IPS-18a (cell line): ENCODE measurements around the gene STIM1.
"Not testable (repeated sequence)": the region's sequence is repeated elsewhere in the genome, so short reads cannot be mapped to it uniquely, and the experiment has no call there.

Source experiments
- H3K27ac ChIP-seq: one replicate; pipeline ENCODE4 v1.5.1; 2013; ENCODE audit warnings: low read length
- H3K27me3 ChIP-seq: one replicate; pipeline ENCODE4 v1.6.1; 2013; ENCODE audit warnings: mild to moderate bottlenecking, low read length; ENCODE audit not compliant: control insufficient read depth, insufficient read depth
- H3K36me3 ChIP-seq: one replicate; pipeline ENCODE4 v1.6.1; 2013; ENCODE audit warnings: low read depth, low read length; ENCODE audit not compliant: control insufficient read depth
- H3K4me1 ChIP-seq: one replicate; pipeline ENCODE4 v1.6.1; 2013; ENCODE audit warnings: low read depth, low read length; ENCODE audit not compliant: control insufficient read depth
- H3K4me3 ChIP-seq: one replicate; pipeline ENCODE4 v1.5.1; 2013; ENCODE audit warnings: low read length
- H3K9ac ChIP-seq: one replicate; pipeline ENCODE4 v1.6.1; 2013; ENCODE audit warnings: mild to moderate bottlenecking, low read length, moderate library complexity
- H3K9me3 ChIP-seq: one replicate; pipeline ENCODE4 v1.6.1; 2013; ENCODE audit warnings: low read depth, low read length; ENCODE audit not compliant: control insufficient read depth

The STIM1 gene

GRCh38 chr11:4027746-4028145, 172.3 kb downstream of the STIM1 start:
- H3K4me3 ChIP-seq = no peak overlapping the region
- no peaks in the 10 kb centered on the region for H3K4me1 ChIP-seq
- H3K36me3 ChIP-seq = no peaks in the 10 kb centered on the region
- H3K9me3 ChIP-seq = peaks cover 2% of the 10 kb centered on the region
- no peak overlapping the region for H3K9ac ChIP-seq
- H3K27ac ChIP-seq = no peak overlapping the region
- H3K27me3 ChIP-seq = no peaks in the 10 kb centered on the region

GRCh38 chr11:4030197-4030596, 174.7 kb downstream of the STIM1 start:
- Histone ChIP-seq H3K9ac (no peak overlapping the region), H3K9me3 (peaks cover 2% of the 10 kb centered on the region), H3K27ac (no peak overlapping the region)

GRCh38 chr11:4032097-4032496, 176.6 kb downstream of the STIM1 start:
- Histone ChIP-seq H3K36me3 (no peaks in the 10 kb centered on the region), H3K9me3 (no peaks in the 10 kb centered on the region), H3K9ac (no peak overlapping the region), H3K27ac (no peak overlapping the region), H3K27me3 (no peaks in the 10 kb centered on the region), H3K4me3 (no peak overlapping the region), H3K4me1 (no peaks in the 10 kb centered on the region)

More at GRCh38 chr11:4030197-4030596, 174.7 kb downstream of the STIM1 start:
- no peaks in the 10 kb centered on the region for H3K27me3 ChIP-seq
- no peaks in the 10 kb centered on the region for H3K4me1 ChIP-seq
- H3K4me3 ChIP-seq = no peak overlapping the region
- no peaks in the 10 kb centered on the region for H3K36me3 ChIP-seq

- no peaks in the 10 kb centered on the region for H3K27me3 ChIP-seq
- H3K9me3 ChIP-seq = no peaks in the 10 kb centered on the region
- no peak overlapping the region for H3K4me3 ChIP-seq
- no peak overlapping the region for H3K9ac ChIP-seq
- H3K36me3 ChIP-seq = no peaks in the 10 kb centered on the region
- H3K27ac ChIP-seq = no peak overlapping the region
- H3K4me1 ChIP-seq = no peaks in the 10 kb centered on the region
Measured at GRCh38 chr11:4035985-4036384, 180.5 kb downstream of the STIM1 start.

DNA sequence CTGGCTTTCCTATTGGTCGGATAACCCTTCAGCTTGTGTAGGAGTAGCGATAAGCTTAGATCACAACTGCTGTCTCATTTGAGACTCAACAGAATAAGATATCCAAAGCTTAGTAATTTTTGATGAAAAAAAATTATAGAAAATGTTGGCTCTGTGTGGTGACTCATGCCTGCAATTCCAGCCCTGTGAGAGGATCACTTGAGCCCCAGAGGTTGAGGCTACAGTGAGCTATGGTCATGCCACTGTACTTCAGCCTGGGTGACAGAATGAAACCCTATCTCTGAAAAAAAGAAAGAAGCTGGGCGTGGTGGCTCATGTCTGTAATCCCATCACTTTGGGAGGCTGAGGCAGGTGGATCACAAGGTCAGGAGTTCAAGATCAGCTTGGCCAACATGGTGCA, 183.5 kb downstream of the STIM1 start:
- no peak overlapping the region for H3K9ac ChIP-seq
- no peaks in the 10 kb centered on the region for H3K9me3 ChIP-seq
- H3K4me3 ChIP-seq = no peak overlapping the region
- no peak overlapping the region for H3K27ac ChIP-seq
- H3K36me3 ChIP-seq = no peaks in the 10 kb centered on the region
- H3K27me3 ChIP-seq = no peaks in the 10 kb centered on the region
- no peaks in the 10 kb centered on the region for H3K4me1 ChIP-seq

DNA sequence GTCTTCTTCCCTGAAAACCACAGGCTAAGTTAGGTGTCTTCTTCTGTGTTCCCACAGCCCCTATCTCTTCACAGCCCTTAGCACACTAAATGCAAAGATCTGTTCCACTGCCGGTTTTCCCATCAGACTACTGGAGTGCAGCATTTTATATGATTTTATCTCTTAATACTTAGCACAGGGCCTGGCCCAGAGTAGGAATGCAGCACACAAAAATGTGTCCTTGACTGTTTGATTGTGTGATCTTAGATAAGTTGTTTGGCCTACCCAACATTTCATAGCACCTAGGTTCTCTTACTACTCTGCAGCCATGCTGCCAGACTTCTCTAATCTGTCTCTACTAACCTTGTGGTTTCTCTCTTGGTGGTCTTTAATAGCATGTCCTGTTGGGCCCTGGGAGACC, 185.0 kb downstream of the STIM1 start:
- Histone ChIP-seq H3K36me3 (no peaks in the 10 kb centered on the region), H3K4me3 (no peak overlapping the region), H3K9ac (no peak overlapping the region), H3K4me1 (no peaks in the 10 kb centered on the region), H3K9me3 (no peaks in the 10 kb centered on the region), H3K27ac (no peak overlapping the region), H3K27me3 (no peaks in the 10 kb centered on the region)

DNA sequence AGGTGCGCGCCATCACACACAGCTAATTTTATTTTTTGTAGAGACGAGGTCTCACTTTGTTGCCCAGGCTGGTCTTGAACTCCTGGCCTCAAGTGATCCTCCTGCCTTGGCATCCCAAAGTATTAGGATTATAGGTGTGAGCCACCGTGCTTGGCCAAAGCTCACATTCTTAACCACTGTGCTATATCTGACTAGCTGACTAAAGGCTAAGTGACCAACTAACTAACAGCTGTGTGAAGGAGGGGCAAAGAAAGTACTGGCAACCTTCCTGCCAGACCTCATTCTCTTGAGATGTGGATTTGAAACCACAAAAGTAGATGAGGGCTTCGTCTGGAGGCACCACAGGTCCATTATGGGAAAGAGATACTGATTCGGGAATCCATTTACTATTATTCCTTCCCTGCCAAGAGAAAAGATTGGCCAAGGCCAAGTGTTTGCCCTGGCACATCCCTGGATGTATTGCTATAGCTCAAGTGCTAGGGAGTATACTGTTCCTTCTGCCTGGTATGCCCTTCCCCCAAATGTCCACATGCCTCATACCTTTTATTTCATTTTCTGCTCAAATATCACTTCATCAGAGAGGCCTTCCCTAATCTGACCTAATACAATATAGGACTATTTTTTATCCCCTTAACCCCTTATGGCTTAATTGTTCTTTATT, 186.4 kb downstream of the STIM1 start:
- no peaks in the 10 kb centered on the region for H3K4me1 ChIP-seq
- no peak overlapping the region for H3K27ac ChIP-seq
- no peak overlapping the region for H3K4me3 ChIP-seq
- no peaks in the 10 kb centered on the region for H3K27me3 ChIP-seq
- H3K36me3 ChIP-seq = no peaks in the 10 kb centered on the region
- H3K9me3 ChIP-seq = no peaks in the 10 kb centered on the region
- no peak overlapping the region for H3K9ac ChIP-seq

DNA sequence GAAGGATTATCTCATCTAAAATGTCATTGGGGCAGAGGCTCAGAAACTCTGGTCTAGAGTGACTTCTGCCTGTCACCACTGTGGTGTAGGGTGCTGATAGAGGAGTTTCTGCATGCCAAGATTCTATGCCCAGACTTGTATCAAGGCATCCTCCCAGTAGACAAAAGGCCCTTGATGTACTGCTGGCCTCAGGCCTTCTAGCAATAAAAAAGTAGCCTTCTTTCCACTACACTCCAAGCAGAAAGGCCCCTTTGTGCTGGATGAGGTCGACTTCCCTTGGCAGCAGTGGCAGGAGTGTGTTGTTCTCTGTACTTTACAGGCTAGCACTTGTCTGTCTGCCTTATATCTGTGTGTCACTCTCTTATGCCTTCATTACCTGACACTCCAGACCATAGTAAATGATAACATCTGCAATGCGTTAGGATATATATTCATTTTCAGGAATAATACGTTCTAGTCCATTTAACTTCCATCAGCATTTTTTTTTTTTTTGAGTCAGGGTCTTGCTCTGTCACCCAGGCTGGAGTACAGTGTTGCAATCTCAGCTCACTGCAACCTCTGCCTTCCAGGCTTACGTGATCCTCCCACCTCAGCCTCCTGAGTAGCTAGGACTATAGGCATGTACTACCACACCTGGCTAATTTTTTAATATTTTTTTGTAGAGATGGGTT, 189.6 kb downstream of the STIM1 start:
- no peaks in the 10 kb centered on the region for H3K9me3 ChIP-seq
- no peaks in the 10 kb centered on the region for H3K36me3 ChIP-seq
- no peaks in the 10 kb centered on the region for H3K27me3 ChIP-seq
- H3K9ac ChIP-seq = no peak overlapping the region
- H3K4me1 ChIP-seq = no peaks in the 10 kb centered on the region
- H3K4me3 ChIP-seq = no peak overlapping the region
- H3K27ac ChIP-seq = no peak overlapping the region

DNA sequence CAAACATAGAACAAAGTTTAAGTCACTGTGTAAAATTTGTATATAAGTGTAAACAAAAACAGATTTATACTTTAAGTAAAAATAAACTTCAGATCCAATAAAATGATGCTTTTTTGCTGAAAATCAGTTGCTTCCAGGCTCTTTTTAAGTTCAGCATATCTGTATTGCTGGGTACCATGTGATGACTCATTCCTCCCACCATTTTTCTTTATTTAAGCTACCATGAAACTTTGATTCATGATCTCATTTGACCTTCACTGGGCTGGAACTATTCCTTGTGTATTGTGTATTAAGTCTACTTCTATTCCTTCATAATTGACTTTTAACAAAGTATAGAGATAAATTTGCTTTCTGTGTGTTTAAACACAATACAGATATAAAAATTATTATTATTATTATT, 192.9 kb downstream of the STIM1 start:
- Histone ChIP-seq H3K27ac (no peak overlapping the region), H3K9ac (no peak overlapping the region), H3K9me3 (no peaks in the 10 kb centered on the region), H3K27me3 (no peaks in the 10 kb centered on the region), H3K4me3 (no peak overlapping the region), H3K36me3 (no peaks in the 10 kb centered on the region), H3K4me1 (no peaks in the 10 kb centered on the region)

GRCh38 chr11:4049006-4049405, 193.5 kb downstream of the STIM1 start:
- Histone ChIP-seq H3K4me1 (no peaks in the 10 kb centered on the region), H3K27ac (no peak overlapping the region), H3K4me3 (no peak overlapping the region), H3K9me3 (no peaks in the 10 kb centered on the region), H3K9ac (no peak overlapping the region), H3K27me3 (no peaks in the 10 kb centered on the region), H3K36me3 (no peaks in the 10 kb centered on the region)

- no peak overlapping the region for H3K27ac ChIP-seq
- no peak overlapping the region for H3K9ac ChIP-seq
- no peaks in the 10 kb centered on the region for H3K36me3 ChIP-seq
- H3K4me1 ChIP-seq = no peaks in the 10 kb centered on the region
- H3K9me3 ChIP-seq = no peaks in the 10 kb centered on the region
- H3K27me3 ChIP-seq = no peaks in the 10 kb centered on the region
- H3K4me3 ChIP-seq = no peak overlapping the region
Measured at GRCh38 chr11:4050138-4050537, 194.7 kb downstream of the STIM1 start.

- H3K4me3 ChIP-seq, H3K27me3 ChIP-seq, H3K27ac ChIP-seq, H3K36me3 ChIP-seq, H3K9me3 ChIP-seq, H3K9ac ChIP-seq, H3K4me1 ChIP-seq: not testable (repeated sequence)
Measured at GRCh38 chr11:4053200-4053599, 197.7 kb downstream of the STIM1 start.
